H1 (cell line): ENCODE results near the gene SLC35F6. TPM values are rescaled to one million over a fixed set of nuclear protein-coding genes. Genes with fewer than 3 reads are reported as not detected.

ENCODE experiments used
- ASH2L ChIP-seq: fragments of 200-600, 300-600 bp; sonication (generic); IDR thresholded peaks from one replicate; pipeline ENCODE4 v1.7.1; 2017; ENCODE audit warnings: low read length
- BACH1 ChIP-seq: IDR thresholded peaks from 2 replicates; pipeline ENCODE4 v1.6.1; 2012; ENCODE audit warnings: low read length, improper control_type of control experiment
- CHD1 ChIP-seq: IDR thresholded peaks from 2 replicates; pipeline ENCODE4 v1.6.1; 2012; ENCODE audit warnings: low read depth, low read length, improper control_type of control experiment
- FOSL1 ChIP-seq: IDR thresholded peaks from 2 replicates; pipeline ENCODE4 v1.6.1; 2011; ENCODE audit warnings: mild to moderate bottlenecking, low read depth, low read length, moderate library complexity; ENCODE audit not compliant: insufficient read depth
- HDAC2 ChIP-seq, 2 experiments: fragments of 300-600 bp in 1 of 2; sonication (generic) in 1 of 2; IDR thresholded peaks; 2 replicates each; pipeline ENCODE4 v1.6.1; 2011 to 2012; ENCODE audit warnings: low read depth in 2 of 2, low read length in 2 of 2, mild to moderate bottlenecking in 2 of 2, moderate library complexity in 2 of 2, borderline replicate concordance in 1 of 2, inconsistent platforms in 1 of 2
- RFX5 ChIP-seq: IDR thresholded peaks from 2 replicates; pipeline ENCODE4 v1.6.1; 2011; ENCODE audit warnings: low read depth, low read length, improper control_type of control experiment, borderline replicate concordance
- TBP ChIP-seq: IDR thresholded peaks from 2 replicates; pipeline ENCODE4 v1.6.1; 2011; ENCODE audit warnings: low read depth, low read length, improper control_type of control experiment
- polyA plus RNA-seq, 7 experiments: library from polyadenylated mRNA; depleted of rRNA in 3 of 7; stranded (reverse) in 5 of 7; unstranded in 2 of 7; fragments of >200 nt in 5 of 7; fragments of 200-250 nt in 2 of 7; gene quantifications; 1 replicate in 5 of 7; 2 replicates in 1 of 7; 4 replicates in 1 of 7; pipeline versions ENCODE4 v1.2.1 to v1.2.3, GENCODE V29; 2011 to 2013; ENCODE audit warnings: missing spikeins in 2 of 7, mixed read lengths in 2 of 7
- total RNA-seq: library from RNA; stranded (reverse); fragmentation: NEBNext Ultra II Directional; extraction: Animal tissue kit (Norgen Biotek cat#: 25700); gene quantifications from 2 replicates; pipeline ENCODE4 v1.2.1, GENCODE V29; 2021
- TF ChIP-seq, protein P1 (sequence below): fragments of 300-600 bp; sonication (generic); IDR thresholded peaks from 2 replicates; pipeline ENCODE4 v1.7.1; 2012; ENCODE audit warnings: low read length, moderate library complexity, mild to moderate bottlenecking, inconsistent platforms; ENCODE audit not compliant: insufficient replicate concordance

Gene SLC35F6
- total and polyA plus RNA-seq, 2 of the 8 experiments (the other 6 are each of a cell fraction or from before 2014, with no cell fraction given) = 11.2 to 13.5 TPM

- TF ChIP-seq, protein P1, sequence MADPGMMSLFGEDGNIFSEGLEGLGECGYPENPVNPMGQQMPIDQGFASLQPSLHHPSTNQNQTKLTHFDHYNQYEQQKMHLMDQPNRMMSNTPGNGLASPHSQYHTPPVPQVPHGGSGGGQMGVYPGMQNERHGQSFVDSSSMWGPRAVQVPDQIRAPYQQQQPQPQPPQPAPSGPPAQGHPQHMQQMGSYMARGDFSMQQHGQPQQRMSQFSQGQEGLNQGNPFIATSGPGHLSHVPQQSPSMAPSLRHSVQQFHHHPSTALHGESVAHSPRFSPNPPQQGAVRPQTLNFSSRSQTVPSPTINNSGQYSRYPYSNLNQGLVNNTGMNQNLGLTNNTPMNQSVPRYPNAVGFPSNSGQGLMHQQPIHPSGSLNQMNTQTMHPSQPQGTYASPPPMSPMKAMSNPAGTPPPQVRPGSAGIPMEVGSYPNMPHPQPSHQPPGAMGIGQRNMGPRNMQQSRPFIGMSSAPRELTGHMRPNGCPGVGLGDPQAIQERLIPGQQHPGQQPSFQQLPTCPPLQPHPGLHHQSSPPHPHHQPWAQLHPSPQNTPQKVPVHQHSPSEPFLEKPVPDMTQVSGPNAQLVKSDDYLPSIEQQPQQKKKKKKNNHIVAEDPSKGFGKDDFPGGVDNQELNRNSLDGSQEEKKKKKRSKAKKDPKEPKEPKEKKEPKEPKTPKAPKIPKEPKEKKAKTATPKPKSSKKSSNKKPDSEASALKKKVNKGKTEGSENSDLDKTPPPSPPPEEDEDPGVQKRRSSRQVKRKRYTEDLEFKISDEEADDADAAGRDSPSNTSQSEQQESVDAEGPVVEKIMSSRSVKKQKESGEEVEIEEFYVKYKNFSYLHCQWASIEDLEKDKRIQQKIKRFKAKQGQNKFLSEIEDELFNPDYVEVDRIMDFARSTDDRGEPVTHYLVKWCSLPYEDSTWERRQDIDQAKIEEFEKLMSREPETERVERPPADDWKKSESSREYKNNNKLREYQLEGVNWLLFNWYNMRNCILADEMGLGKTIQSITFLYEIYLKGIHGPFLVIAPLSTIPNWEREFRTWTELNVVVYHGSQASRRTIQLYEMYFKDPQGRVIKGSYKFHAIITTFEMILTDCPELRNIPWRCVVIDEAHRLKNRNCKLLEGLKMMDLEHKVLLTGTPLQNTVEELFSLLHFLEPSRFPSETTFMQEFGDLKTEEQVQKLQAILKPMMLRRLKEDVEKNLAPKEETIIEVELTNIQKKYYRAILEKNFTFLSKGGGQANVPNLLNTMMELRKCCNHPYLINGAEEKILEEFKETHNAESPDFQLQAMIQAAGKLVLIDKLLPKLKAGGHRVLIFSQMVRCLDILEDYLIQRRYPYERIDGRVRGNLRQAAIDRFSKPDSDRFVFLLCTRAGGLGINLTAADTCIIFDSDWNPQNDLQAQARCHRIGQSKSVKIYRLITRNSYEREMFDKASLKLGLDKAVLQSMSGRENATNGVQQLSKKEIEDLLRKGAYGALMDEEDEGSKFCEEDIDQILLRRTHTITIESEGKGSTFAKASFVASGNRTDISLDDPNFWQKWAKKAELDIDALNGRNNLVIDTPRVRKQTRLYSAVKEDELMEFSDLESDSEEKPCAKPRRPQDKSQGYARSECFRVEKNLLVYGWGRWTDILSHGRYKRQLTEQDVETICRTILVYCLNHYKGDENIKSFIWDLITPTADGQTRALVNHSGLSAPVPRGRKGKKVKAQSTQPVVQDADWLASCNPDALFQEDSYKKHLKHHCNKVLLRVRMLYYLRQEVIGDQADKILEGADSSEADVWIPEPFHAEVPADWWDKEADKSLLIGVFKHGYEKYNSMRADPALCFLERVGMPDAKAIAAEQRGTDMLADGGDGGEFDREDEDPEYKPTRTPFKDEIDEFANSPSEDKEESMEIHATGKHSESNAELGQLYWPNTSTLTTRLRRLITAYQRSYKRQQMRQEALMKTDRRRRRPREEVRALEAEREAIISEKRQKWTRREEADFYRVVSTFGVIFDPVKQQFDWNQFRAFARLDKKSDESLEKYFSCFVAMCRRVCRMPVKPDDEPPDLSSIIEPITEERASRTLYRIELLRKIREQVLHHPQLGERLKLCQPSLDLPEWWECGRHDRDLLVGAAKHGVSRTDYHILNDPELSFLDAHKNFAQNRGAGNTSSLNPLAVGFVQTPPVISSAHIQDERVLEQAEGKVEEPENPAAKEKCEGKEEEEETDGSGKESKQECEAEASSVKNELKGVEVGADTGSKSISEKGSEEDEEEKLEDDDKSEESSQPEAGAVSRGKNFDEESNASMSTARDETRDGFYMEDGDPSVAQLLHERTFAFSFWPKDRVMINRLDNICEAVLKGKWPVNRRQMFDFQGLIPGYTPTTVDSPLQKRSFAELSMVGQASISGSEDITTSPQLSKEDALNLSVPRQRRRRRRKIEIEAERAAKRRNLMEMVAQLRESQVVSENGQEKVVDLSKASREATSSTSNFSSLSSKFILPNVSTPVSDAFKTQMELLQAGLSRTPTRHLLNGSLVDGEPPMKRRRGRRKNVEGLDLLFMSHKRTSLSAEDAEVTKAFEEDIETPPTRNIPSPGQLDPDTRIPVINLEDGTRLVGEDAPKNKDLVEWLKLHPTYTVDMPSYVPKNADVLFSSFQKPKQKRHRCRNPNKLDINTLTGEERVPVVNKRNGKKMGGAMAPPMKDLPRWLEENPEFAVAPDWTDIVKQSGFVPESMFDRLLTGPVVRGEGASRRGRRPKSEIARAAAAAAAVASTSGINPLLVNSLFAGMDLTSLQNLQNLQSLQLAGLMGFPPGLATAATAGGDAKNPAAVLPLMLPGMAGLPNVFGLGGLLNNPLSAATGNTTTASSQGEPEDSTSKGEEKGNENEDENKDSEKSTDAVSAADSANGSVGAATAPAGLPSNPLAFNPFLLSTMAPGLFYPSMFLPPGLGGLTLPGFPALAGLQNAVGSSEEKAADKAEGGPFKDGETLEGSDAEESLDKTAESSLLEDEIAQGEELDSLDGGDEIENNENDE = no peak
- TF ChIP-seq TBP (no peak), CHD1 (no peak), RFX5 (no peak), HDAC2 (IDR thresholded peaks at IDR 0.05; ENCODE audit: borderline replicate concordance in 1 of 2, low read depth in 2 of 2, low read length in 2 of 2) (no peak), FOSL1 (no peak), BACH1 (no peak), ASH2L (no peak)
These were observed 58.8 kb downstream of the SLC35F6 start (continued) for GRCh38 chr2:26822877-26823276.
